Hepatocyte (in vitro differentiated cells): ENCODE results near the gene MYOT. TPM values are rescaled to one million over a fixed set of nuclear protein-coding genes. Genes with fewer than 3 reads are reported as not detected.

Experiments
- DNase-seq: peaks from one replicate; pipeline ENCODE4 v3.0.0-alpha.2; 2016; ENCODE audit warnings: low spot score
- H2AFZ ChIP-seq: fragments of 200-600 bp; sonication (generic); 2 replicates; pipeline ENCODE4 v1.6.0; 2016; ENCODE audit warnings: antibody characterized with exemption, mild to moderate bottlenecking
- H3K27ac ChIP-seq: fragments of 200-600 bp; sonication (generic); 2 replicates; pipeline ENCODE4 v1.5.1; 2016; ENCODE audit warnings: mild to moderate bottlenecking
- H3K27me3 ChIP-seq: fragments of 200-600 bp; sonication (generic); 2 replicates; pipeline ENCODE4 v1.6.1; 2016
- H3K36me3 ChIP-seq: fragments of 200-600 bp; sonication (generic); replicated peaks from 2 replicates; pipeline ENCODE4 v1.5.1; 2016; ENCODE audit warnings: low read depth; ENCODE audit not compliant: insufficient read depth
- H3K4me1 ChIP-seq: fragments of 200-600 bp; sonication (generic); 2 replicates; pipeline ENCODE4 v1.5.1; 2016; ENCODE audit warnings: mild to moderate bottlenecking, moderate library complexity; ENCODE audit not compliant: insufficient read depth
- H3K4me2 ChIP-seq: fragments of 200-600 bp; sonication (generic); 2 replicates; pipeline ENCODE4 v1.6.0; 2016
- H3K4me3 ChIP-seq: fragments of 200-600 bp; sonication (generic); 2 replicates; pipeline ENCODE4 v1.5.1; 2016; ENCODE audit warnings: mild to moderate bottlenecking
- H3K79me2 ChIP-seq: fragments of 200-600 bp; sonication (generic); 2 replicates; pipeline ENCODE4 v1.6.0; 2017; ENCODE audit warnings: mild to moderate bottlenecking
- H3K9me2 ChIP-seq: fragments of 200-600 bp; sonication (generic); replicated peaks from 2 replicates; pipeline ENCODE4 v1.6.0; 2017; ENCODE audit warnings: mild to moderate bottlenecking; ENCODE audit not compliant: insufficient read depth
- H3K9me3 ChIP-seq: fragments of 200-600 bp; sonication (generic); 2 replicates; pipeline ENCODE4 v1.5.1; 2016; ENCODE audit warnings: low read depth, mild to moderate bottlenecking
- H4K20me1 ChIP-seq: fragments of 200-600 bp; sonication (generic); 2 replicates; pipeline ENCODE4 v1.6.0; 2016; ENCODE audit warnings: mild to moderate bottlenecking; ENCODE audit not compliant: insufficient read depth, poor library complexity, severe bottlenecking
- CTCF ChIP-seq: fragments of 200-600 bp; sonication (generic); IDR thresholded peaks from 2 replicates; pipeline ENCODE4 v1.5.1; 2016; ENCODE audit warnings: antibody characterized with exemption, mild to moderate bottlenecking; ENCODE audit not compliant: poor library complexity
- EZH2 ChIP-seq: fragments of 200-600 bp; sonication (generic); IDR thresholded peaks from 2 replicates; pipeline ENCODE4 v1.6.1; 2016; ENCODE audit warnings: antibody characterized with exemption, mild to moderate bottlenecking, borderline replicate concordance
- EZH2phosphoT487 ChIP-seq: fragments of 200-600 bp; sonication (generic); IDR thresholded peaks from one replicate; pipeline ENCODE4 v1.6.1; 2018; ENCODE audit warnings: antibody characterized with exemption, mild to moderate bottlenecking, low read depth, moderate library complexity; ENCODE audit not compliant: unreplicated experiment, severe bottlenecking
- WGBS: methylation state at CpG from one replicate; pipeline ENCODE4 v1.1.6; 2016; ENCODE audit warnings: low lambda C conversion rate; ENCODE audit errors: missing lambda C conversion rate; 5-methylcytosine and 5-hydroxymethylcytosine counted together
- polyA plus RNA-seq: library from polyadenylated mRNA; unstranded; fragments of >200 nt; fragmentation: Nextera tagmentation; extraction: Ambion mirVana; gene quantifications from 2 replicates; pipeline ENCODE4 v1.2.1, GENCODE V29; 2016
- total RNA-seq: library from RNA; depleted of rRNA; stranded (reverse); fragments of >200 nt; gene quantifications from 2 replicates; pipeline ENCODE4 v1.2.3, GENCODE V29; 2014

The MYOT gene
- total and polyA plus RNA-seq, 2 experiments from 2014 or later: not detected

- Histone ChIP-seq H3K4me3 (no peak overlapping the region), H3K27ac (no peak overlapping the region), H3K9me2 (no peaks in the 10 kb centered on the region), H3K4me1 (no peaks in the 10 kb centered on the region), H3K27me3 (no peaks in the 10 kb centered on the region), H3K4me2 (no peak overlapping the region), H3K9me3 (no peaks in the 10 kb centered on the region), H3K79me2 (no peaks in the 10 kb centered on the region), H3K36me3 (no peaks in the 10 kb centered on the region), H4K20me1 (no peaks in the 10 kb centered on the region), H2AFZ (no peak overlapping the region)
- no peak for TF ChIP-seq CTCF
- TF ChIP-seq EZH2: no peak
- no peak for TF ChIP-seq EZH2phosphoT487
- 87% methylated on average over 1 of the region's 1 CpG for WGBS
- no peak for DNase-seq
Observed at GRCh38 chr5:137935190-137935589, 67.5 kb downstream of the MYOT start.

- DNase-seq: no peak
- Histone ChIP-seq H3K79me2 (no peaks in the 10 kb centered on the region), H2AFZ (no peak overlapping the region), H3K9me3 (no peaks in the 10 kb centered on the region), H3K36me3 (no peaks in the 10 kb centered on the region), H3K9me2 (no peaks in the 10 kb centered on the region), H4K20me1 (no peaks in the 10 kb centered on the region), H3K27me3 (no peaks in the 10 kb centered on the region), H3K4me2 (no peak overlapping the region), H3K4me1 (no peaks in the 10 kb centered on the region), H3K27ac (no peak overlapping the region), H3K4me3 (no peak overlapping the region)
- TF ChIP-seq EZH2 (no peak), EZH2phosphoT487 (no peak), CTCF (no peak)
- WGBS: 96% methylated on average over 3 of the region's 3 CpGs
Observed at GRCh38 chr5:137935694-137936093, 68.0 kb downstream of the MYOT start.

Other genes with a start within 250 kb of the MYOT start
- gene KLHL3, start 131.8 kb upstream of the MYOT start, total RNA-seq: 4.0 and 5.3 TPM in 2 replicates
- 1.4 and 3.3 TPM in 2 replicates for gene KLHL3, start 131.8 kb upstream of the MYOT start, polyA plus RNA-seq
- 25.9 and 30.8 TPM in 2 replicates for gene HNRNPA0, start 113.5 kb upstream of the MYOT start, total RNA-seq
- gene HNRNPA0, start 113.5 kb upstream of the MYOT start, polyA plus RNA-seq: 13.1 and 15.8 TPM in 2 replicates
- gene PKD2L2, start 21.6 kb downstream of the MYOT start, total RNA-seq: not detected in 2 replicates
- 0.09 and 0.11 TPM in 2 replicates for gene PKD2L2, start 21.6 kb downstream of the MYOT start, polyA plus RNA-seq
- gene FAM13B, start 165.2 kb downstream of the MYOT start, total RNA-seq: 19.6 and 22.7 TPM in 2 replicates
- gene FAM13B, start 165.2 kb downstream of the MYOT start, polyA plus RNA-seq: 8.1 and 9.4 TPM in 2 replicates
- gene WNT8A, start 216.2 kb downstream of the MYOT start, total RNA-seq: not detected in 2 replicates
- not detected in 2 replicates for gene WNT8A, start 216.2 kb downstream of the MYOT start, polyA plus RNA-seq